ENCODE measurements around the gene TFB1M.
"Not testable (repeated sequence)": the region's sequence is repeated elsewhere in the genome, so short reads cannot be mapped to it uniquely, and the experiment has no call there.

GRCh38 chr6:155268088-155268867 is 46.0 kb downstream of the TFB1M start:
- TF ChIP-seq CTCF, POLR2A (IDR thresholded peaks at IDR 0.05): not testable (repeated sequence)
